Measurements from ENCODE around the gene P4HB.

P4HB gene

DNA sequence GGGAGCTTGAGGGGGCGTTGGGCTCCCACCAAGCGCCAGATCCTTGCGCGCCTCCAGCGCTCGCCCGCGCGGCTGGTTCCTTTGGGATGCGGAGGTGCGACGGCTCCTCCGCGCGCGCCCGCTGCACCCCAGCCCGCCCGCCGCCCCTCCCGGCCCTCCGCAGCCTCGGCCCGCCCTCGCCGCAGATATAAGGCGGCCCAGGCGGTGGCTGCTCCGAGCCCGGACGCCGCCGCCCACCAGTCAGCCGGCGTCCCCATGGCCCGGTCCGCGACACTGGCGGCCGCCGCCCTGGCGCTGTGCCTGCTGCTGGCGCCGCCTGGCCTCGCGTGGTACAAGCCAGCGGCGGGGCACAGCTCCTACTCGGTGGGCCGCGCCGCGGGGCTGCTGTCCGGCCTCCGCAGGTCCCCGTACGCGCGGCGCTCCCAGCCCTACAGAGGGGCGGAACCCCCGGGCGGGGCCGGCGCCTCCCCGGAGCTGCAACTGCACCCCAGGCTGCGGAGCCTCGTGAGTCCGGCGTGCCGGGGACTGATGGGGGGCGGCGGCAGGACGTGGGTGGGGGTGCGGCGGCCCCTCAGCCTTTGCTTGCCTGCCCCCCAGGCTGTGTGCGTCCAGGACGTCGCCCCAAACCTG is 41.8 kb upstream of the P4HB start, which contains the start of gene NPB:
TSS of gene NPB (plus strand) at position 216 of the 630 bp plus-strand sequence. CDS start at position 256, 40 bp downstream.
- TF ChIP-seq, protein P1, sequence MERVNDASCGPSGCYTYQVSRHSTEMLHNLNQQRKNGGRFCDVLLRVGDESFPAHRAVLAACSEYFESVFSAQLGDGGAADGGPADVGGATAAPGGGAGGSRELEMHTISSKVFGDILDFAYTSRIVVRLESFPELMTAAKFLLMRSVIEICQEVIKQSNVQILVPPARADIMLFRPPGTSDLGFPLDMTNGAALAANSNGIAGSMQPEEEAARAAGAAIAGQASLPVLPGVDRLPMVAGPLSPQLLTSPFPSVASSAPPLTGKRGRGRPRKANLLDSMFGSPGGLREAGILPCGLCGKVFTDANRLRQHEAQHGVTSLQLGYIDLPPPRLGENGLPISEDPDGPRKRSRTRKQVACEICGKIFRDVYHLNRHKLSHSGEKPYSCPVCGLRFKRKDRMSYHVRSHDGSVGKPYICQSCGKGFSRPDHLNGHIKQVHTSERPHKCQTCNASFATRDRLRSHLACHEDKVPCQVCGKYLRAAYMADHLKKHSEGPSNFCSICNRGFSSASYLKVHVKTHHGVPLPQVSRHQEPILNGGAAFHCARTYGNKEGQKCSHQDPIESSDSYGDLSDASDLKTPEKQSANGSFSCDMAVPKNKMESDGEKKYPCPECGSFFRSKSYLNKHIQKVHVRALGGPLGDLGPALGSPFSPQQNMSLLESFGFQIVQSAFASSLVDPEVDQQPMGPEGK (CRISPR knock-in tag; IDR thresholded peaks at IDR 0.05; ENCODE audit: borderline replicate concordance): no peak
- TF ChIP-seq ZNF8 (CRISPR knock-in tag; IDR thresholded peaks at IDR 0.05) (no peak), ZFP30 (CRISPR knock-in tag; IDR thresholded peaks at IDR 0.05) (no peak), ISL1 (CRISPR knock-in tag; IDR thresholded peaks at IDR 0.05) (no peak), ZC3H10 (CRISPR knock-in tag; IDR thresholded peaks at IDR 0.05) (no peak), ESRRG (CRISPR knock-in tag; IDR thresholded peaks at IDR 0.05) (no peak), ZFP3 (CRISPR knock-in tag; IDR thresholded peaks at IDR 0.05) (no peak), BACH2 (CRISPR knock-in tag; IDR thresholded peaks at IDR 0.05; ENCODE audit: borderline replicate concordance) (no peak), ZNF565 (CRISPR knock-in tag; conservative IDR thresholded peaks at IDR 0.05; ENCODE audit: low read depth) (no peak), CSRNP3 (CRISPR knock-in tag; IDR thresholded peaks at IDR 0.05) (no peak), CSDC2 (CRISPR knock-in tag; IDR thresholded peaks at IDR 0.05) (no peak), GLIS3 (CRISPR knock-in tag; IDR thresholded peaks at IDR 0.05) (no peak), PPARA (CRISPR knock-in tag; IDR thresholded peaks at IDR 0.05; ENCODE audit: borderline replicate concordance) (no peak), TOX (CRISPR knock-in tag; IDR thresholded peaks at IDR 0.05; ENCODE audit: borderline replicate concordance) (no peak), SNAI2 (CRISPR knock-in tag; IDR thresholded peaks at IDR 0.05) (no peak), TSHZ2 (CRISPR knock-in tag; IDR thresholded peaks at IDR 0.05) (no peak), POU6F1 (CRISPR knock-in tag; IDR thresholded peaks at IDR 0.05; ENCODE audit: borderline replicate concordance, low read depth) (no peak), TCF4 (CRISPR knock-in tag; IDR thresholded peaks at IDR 0.05; ENCODE audit: borderline replicate concordance) (no peak), ARNTL (CRISPR knock-in tag; IDR thresholded peaks at IDR 0.05; ENCODE audit: borderline replicate concordance, low read depth) (no peak)
- TF ChIP-seq, protein P2, sequence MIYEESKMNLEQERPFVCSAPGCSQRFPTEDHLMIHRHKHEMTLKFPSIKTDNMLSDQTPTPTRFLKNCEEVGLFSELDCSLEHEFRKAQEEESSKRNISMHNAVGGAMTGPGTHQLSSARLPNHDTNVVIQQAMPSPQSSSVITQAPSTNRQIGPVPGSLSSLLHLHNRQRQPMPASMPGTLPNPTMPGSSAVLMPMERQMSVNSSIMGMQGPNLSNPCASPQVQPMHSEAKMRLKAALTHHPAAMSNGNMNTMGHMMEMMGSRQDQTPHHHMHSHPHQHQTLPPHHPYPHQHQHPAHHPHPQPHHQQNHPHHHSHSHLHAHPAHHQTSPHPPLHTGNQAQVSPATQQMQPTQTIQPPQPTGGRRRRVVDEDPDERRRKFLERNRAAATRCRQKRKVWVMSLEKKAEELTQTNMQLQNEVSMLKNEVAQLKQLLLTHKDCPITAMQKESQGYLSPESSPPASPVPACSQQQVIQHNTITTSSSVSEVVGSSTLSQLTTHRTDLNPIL (CRISPR knock-in tag; IDR thresholded peaks at IDR 0.05; ENCODE audit: low read depth): no peak
- ATAC-seq: peak; percentile 31

- TF ChIP-seq ZC3H10 (CRISPR knock-in tag; IDR thresholded peaks at IDR 0.05): no peak
- no peak for TF ChIP-seq ESRRG (CRISPR knock-in tag; IDR thresholded peaks at IDR 0.05)
- TF ChIP-seq GLIS3 (CRISPR knock-in tag; IDR thresholded peaks at IDR 0.05): no peak
- no peak for TF ChIP-seq SNAI2 (CRISPR knock-in tag; IDR thresholded peaks at IDR 0.05)
- TF ChIP-seq, protein P2 (CRISPR knock-in tag; IDR thresholded peaks at IDR 0.05; ENCODE audit: low read depth): no peak
- no peak for TF ChIP-seq POU6F1 (CRISPR knock-in tag; IDR thresholded peaks at IDR 0.05; ENCODE audit: borderline replicate concordance, low read depth)
- no peak for TF ChIP-seq ZFP3 (CRISPR knock-in tag; IDR thresholded peaks at IDR 0.05)
- TF ChIP-seq PPARA (CRISPR knock-in tag; IDR thresholded peaks at IDR 0.05; ENCODE audit: borderline replicate concordance): no peak
- ATAC-seq: peak; percentile 3
Measured at GRCh38 chr17:81901167-81902022, 41.1 kb upstream of the P4HB start.

Data from SK-N-SH treated with all-trans-retinoic acid at 6 μM for 48 hours (cell line).